NCI-H2107 treated with DMSO at 0.1 percent for 48 hours (cell line): ENCODE results near the gene RSBN1.

Experiments
- DNase-seq: peaks from one replicate; lab custom pipeline; 2025; ENCODE audit not compliant: unreplicated experiment; lab: John Stamatoyannopoulos, UW

RSBN1 gene

DNA sequence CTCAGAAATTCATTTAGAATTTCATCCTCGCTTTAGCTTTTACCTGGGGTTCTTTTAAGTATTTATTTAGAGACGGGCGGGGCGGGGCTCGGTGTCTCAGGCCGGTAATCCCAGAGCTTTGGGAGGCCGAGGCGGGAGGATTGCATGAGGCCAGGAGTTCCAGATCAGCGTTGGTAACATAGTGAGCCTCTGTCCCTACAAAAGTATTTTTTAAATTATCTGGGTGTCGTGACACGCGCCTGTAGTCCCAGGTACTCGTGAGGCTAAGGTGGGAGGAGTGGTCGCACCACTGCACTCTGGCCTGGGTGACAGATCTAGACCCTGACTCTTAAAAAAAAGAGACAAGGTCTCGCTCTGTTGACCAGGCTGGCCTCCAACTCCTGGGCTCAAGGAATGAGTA lies 942 bp upstream of the RSBN1 start:
- no peak for DNase-seq

DNA sequence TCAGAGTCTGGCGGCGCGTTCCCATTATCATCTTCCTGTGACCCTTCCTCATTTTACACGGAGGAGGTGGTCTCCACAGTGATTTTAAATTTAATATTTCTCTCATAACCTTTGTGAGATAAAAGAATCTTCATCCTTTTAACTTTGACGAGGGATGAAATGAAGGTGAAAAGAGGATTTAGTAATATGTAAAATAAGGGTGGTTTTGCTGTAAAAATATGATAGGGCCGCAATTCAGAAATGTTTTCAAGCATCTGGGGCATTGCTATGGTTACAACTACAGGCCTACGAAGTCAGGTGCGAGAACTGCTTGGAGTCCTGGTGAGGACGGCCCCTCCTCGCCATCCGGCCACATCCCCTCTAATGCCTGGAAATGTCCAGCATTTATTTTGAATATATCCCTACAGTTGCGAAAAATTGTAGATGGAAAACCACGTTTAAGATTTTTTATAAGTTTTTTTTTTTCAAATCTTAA lies 422 bp upstream of the RSBN1 start:
- DNase-seq: no peak

DNA sequence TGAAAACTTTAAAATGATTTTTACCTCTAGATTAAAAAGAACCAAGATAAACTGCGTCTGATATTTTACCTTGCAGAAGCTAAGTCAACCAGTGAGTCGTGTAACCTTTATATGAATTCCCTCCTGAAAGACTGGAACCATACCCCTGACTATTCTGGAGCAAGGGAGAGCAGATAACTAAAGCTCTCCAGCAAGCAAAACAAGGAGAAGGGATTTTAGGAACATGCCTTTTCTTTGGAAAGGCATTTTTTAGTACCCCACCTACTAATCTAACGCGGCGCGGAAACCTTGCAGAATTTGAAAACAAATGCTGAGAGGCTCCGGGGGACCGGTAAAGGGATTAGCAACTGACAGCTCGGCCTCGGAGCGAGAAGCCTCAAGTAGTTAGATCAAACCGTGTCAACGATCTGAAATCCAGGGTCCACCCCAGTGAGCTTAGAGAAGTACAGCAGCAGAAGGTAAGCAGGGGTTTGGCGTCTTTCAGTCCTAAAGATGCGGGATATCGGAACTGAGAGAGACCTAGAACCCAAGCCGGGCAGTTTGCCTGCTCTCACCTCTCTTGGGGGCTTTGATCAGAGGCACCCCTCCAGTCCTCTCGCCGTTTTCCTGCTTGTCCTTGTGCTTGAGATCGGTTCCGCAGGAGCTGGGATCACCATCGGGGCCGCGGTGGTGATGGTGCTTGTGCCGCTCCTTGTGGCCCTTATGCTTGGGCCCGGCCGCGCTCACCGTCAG lies 954 bp downstream of the RSBN1 start:
- peak; percentile 57 for DNase-seq

DNA sequence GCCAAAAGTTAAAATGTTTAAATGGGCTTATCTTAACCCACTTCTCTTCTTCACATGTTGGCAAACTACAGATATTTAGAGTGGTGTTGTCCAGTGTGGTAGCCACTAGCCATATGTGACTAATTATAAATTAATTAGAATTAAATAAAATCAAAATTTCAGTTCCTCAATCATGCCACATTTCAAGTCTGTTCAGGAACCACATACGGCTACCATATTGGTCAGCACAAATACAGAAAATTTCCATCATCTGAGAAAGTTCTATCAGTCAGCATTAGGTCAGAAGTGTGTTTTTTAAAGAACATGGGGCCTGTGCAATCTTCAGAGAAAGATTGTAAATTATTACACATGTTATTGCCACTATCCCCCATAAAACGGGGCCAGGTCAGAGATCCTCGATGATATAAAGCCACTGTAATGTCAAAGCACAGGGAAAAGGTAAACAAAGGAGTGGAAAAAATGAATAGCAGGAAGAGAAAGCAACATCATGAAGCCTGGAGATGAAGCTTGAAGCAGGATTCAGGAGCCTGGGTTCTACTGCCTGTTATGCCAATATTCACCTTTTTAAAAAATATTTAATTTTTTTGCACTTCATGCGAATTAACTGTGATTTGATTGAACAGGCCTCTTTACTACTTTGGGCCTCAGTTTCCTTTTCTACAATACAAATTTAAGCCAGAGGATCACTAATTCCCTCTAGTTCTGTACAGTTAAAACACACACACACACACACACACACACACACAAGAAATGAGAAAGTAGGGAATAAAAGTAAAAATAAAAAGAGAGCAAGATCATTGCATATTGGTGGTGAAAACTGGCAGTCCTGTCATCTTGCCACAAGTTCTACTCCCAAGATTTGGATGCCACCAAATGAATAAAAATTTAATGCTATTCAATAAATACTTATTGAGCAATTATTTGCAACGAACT lies 2.3 kb downstream of the RSBN1 start:
- no peak for DNase-seq

DNA sequence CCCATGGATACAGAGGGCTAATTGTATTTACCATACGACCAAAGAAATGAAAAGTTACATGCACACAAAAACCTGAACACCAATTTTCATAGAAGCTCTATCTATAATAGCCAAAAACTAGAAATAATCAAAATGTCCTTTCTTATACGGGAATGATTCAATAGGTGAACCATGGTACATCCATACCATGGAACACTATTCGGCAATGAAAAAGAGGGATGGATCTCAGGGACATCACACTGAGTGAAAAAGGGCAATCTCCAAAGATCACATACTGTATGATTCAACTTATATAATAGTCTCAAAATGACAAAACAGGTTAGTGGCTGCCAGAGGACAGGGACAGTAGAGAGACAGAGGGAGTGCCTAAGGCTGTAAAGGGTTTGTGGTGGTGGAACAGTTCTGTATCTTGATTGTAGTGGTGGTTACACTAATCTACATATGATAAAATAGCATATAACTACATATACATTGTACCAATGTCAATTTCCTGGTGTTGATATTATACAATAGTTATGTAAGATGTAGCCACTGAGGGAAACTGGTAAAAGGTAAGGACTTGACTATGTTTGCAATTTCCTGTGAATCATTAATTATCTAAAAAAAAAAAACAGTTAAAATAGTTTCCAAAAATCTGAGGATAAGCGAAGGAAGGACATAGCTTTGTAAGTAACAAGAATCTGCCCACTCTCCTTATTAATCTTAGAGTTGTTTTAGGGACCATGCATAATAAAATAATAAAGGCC lies 3.7 kb downstream of the RSBN1 start:
- no peak for DNase-seq

DNA sequence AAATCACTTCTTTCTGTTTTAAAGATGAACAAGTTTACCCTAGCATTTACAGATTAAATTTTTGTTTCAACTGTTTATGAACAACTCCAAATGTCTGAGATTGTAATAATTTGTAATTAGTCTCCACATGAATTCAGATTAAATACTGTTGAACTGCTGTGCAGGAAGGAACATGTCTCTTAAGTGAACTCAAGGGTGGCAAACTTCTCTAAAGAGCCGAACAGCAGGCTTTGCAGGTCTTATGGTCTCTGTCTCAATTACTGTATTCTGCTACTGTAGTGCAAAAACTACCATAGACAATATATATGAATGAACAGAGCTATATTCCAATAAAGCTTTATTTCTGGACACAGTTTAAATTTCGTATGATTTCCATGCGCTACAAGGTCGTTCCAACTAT lies 6.6 kb downstream of the RSBN1 start:
- no peak for DNase-seq

DNA sequence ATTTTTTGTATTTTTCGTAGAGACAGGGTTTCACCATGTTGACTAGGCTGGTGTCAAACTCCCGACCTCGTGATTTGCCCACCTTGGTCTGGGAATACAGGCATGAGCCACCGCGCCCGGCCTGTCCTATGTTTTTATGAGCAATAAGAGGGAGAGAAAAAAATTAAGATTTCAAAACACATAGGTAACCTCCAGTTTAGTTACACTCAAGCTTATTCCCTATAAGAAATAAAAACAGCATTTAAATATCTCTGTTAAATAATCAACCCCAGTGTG lies 7.1 kb downstream of the RSBN1 start:
- no peak for DNase-seq

DNA sequence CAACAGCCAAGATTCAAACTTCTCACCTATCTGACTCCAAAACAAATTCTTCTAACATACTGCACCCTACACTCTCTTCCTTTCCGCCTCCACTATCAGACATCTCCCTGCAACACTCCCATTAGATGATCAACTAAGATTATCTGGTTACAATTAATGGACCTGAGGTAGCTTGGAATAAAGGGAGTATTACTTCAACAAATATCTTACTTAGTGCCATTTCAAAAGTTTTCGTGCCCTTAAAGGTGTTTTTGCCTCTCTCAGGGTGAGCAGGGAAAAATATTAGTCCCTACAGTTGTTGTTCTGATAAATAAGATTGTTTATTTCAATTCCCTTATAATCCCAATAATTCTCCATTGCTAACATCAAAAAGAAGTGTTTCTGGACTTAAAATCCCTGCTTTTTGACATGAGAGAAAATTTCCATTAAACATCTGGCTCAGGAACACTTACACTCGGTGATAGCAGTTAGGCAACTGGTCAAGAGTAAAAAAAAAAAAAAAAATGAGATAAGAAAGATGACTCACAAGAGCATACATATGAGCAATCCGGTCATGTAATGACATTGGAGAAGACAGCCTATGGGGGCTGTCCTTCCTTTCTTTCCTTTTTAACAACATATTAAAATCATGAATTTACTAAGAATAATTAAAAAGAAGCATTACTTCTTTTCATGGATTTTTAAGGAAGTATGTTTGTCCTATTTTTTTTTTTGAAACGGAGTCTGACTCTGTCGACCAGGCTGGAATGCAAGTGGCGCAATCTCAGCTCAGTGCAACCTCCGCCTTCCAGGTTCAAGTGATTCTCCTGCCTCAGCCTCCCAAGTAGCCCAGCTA lies 7.6 kb downstream of the RSBN1 start:
- DNase-seq: no peak

DNA sequence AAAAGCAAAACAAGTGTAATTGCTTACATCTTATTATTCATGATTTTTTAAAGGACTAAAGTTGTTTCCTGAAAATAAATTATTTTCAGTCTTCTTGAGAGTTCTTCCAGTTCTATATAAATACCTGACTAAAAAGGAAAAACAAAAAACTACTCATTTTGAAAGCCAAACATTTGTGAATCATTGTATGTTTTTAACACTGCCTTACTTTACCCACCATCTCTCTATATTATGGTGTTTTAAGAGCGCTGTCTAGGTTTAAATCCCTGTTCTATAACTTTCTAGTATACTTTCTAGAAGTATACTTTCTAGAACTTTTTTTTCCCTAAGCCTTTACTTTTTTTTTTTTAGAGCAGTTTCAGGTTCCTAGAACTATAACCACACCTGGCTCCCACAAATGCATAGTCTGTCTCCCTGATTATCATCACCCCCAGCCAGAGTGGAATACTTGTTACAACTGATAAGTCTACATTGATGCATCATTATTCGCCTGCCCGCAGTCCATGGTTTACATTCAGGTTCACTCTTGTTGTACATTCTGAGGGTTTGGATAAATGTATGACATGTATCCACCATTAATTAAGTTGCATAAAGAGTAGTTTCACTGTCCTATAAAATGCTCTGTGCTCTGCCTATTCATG lies 9.8 kb downstream of the RSBN1 start:
- DNase-seq: no peak

DNA sequence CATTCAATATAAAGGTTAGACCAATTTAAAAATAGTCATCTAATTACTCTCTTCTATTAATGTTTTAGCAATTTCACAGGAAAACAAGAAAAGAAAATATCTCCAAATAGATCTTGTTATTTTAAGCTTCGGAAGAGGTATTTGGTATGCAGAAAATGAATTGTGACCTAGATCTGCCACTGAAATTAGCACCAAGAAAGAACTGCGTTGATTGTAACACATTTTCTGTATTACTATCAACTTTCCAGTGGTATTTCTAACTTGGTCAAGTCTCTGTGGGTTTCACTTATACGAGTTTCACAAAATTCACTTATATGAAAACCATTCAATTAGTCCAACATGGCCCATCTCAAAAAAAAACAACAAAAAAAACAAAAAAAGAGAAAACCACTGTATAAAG lies 11.8 kb downstream of the RSBN1 start:
- no peak for DNase-seq

DNA sequence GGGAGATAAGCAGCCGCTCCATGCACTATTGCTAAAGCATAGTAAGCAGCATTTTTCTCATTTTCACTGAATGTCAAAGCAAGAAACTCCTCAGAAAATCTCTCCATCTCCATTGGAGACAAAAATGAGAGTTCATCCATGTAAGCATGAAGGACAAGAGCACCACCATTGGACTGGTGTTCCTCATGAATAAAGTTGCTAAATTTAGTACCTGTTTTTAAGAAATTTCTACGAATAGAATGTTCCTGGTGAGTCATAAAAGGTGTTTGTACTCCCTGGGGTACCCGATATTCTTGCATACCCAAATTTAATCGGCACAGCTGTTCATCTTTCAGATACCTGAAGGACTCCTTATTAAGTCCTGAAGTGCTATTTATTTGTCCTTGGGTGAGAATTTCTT lies 14.8 kb downstream of the RSBN1 start:
- DNase-seq: no peak

DNA sequence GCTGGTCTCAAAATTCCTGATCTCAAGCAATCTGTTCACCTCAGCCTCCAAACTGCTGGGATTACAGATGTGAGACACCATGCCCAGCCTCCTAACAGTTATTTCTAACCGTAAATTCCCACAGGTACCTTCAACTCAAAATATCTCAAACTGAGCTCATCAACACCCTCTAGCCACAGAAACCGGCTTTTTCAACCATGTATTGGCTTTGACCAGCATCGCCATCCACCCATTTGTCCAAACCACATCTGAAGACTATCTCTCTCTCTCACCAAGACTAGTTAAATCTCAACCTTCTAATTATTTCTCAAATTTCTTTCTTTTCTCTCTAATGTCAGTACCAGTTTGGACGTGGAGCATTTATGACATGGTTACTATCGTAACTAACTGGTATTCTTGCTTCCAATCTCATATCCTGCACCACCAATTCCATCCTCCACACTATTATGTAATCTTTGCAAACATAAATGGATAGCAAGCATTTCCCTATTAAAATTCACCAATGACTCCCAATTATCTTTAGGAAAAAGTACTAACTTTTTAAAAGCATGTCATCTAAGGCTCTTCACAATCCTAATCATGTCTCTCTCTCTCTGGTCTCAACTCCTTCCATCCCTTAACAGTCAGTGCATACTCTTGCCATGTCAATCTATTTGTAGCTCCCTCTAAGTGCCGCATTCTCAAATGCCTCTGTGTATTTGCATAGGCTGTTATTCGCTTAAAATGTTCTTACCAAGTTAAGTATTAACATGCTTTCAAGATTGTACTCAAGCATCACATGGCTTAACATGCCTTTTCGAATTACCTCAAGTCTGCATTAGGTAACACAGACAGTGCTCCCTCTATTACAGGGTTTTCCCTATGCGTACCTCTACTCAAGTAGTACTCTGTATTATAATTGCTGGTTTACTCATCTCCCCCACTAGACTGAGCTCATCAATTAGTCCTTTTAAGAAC lies 18.1 kb downstream of the RSBN1 start:
- DNase-seq: no peak

DNA sequence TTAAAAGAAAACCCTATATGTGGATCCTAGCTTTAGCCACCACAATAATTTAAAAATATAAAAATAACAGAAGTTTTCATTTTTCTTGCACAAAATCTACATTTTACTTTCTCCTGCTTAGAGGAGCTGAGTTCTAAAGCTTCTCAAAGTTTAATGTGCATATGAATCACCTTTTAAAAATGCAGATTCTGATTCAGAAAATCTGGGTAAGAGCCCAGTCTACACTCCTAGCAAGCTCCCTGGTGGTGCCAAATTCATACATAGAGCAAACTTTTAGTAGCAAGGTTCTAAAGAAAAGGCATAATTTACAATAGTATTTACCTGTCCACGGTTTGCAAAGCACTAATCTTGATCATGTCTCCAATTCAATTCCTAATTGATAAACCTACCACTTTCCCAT lies 19.3 kb downstream of the RSBN1 start:
- no peak for DNase-seq

DNA sequence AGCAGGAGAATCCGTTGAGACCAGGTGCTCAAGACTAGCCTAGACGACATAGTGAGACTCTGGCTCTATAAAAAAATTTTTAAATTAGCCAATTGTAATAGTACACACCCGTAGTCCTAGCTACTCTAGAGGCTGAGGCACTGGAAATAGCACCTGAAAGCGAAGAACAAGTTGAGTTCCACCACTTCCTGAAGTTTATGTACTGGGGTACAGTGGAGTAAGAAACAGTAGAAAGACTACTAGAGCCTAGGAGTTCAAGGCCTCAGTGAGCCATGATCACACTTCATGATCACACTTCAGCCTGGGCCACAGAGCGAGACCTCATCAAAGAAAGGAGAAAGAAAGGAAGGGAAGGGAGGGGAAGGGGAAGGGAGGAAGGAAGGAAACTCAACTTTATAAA lies 19.8 kb downstream of the RSBN1 start:
- DNase-seq: no peak

DNA sequence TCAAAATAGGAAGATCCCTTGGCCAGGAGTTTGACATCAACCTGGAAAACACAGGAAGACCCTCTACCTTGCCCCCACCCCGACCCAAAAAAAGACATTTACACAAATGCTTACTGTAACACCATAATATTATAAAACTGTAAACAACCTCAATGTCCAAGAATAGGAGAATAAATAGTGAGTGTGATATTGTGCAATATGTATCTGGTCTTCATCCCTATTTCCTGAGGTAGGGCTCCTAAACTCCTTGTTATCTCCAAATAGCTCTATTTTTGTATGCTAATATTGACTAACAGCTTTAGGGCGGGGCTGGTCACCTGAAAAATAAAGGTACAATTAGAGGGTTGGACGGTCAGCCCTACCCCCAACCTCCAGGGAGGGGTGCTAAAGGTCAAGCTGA lies 23.5 kb downstream of the RSBN1 start:
- no peak for DNase-seq

DNA sequence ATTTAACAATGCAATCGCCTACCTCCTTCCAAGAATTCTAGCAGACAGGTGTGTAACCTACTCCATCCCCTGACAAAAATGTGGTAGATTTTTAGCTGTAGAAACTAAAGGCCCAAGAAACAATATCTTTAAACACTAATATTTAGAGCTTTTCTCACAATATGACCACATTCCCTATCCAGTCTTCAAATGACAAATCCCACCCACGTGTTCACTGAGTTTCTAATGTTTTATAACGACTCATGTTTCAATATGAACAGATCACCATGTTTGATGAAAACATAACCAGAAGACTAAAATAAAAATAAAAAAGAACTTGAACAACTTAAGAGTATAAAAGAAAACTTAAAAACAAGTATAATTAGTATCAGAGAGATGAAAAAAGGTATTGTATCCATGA lies 24.6 kb downstream of the RSBN1 start:
- no peak for DNase-seq

DNA sequence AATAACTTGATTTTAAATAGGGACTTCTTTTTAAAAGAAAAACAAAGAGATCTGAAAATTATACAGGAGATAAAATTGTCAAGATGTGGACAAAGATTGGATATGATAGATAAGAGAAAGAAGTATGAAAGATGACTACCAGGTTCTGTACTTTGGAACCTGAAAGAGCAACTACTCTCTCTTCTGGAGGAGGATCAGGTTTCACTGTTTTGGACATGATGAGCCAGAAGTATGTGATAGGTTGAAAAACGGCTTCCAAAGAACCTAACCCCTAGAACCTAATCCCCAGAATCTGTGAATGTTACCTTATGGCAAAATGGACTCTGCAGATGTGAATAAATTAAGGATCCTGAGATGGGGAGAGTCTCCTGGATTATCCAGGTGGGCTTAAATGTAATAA lies 26.2 kb downstream of the RSBN1 start:
- no peak for DNase-seq

DNA sequence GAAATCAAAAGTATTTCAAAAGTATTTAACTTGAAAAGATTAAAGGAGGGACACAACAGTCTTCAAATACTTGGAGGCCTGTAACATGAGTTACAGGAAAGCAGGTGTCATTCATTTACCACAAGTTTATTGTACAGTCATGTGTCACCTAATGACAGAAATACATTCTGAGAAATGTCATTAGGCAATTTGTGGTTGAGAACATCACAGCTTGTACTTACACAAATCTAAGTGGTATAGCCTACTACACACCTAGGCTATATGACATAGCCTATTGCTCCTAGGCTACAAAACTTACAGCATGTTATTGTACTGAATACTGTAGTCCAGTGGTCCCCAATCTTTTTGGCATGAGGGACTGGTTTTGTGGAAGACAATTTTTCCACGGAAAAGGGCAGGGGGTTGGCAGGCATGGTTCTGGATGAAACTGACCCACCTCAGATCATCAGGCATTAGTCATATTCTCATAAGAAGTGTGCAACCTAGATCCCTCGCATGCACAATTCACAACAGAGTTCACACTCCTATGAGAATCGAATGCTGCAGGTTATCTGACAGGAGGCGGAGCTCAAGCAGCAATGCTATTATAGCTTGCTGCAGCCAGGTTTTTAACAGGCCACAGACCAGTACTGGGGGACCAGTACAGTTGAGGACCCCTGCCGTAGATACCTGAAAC lies 28.0 kb downstream of the RSBN1 start:
- DNase-seq: no peak
